Gastroesophageal sphincter (tissue), 4 donors: ENCODE data around the gene DNA2. TPM values are rescaled to one million over a fixed set of nuclear protein-coding genes. Genes with fewer than 3 reads are reported as not detected.
"Not testable (repeated sequence)": the region's sequence is repeated elsewhere in the genome, so short reads cannot be mapped to it uniquely, and the experiment has no call there.

Experiments
- ATAC-seq: fragments of 150-250 bp; one replicate; pipeline ENCODE4 v1.9.1; 2016; ENCODE audit warnings: mild to moderate bottlenecking, moderate library complexity
- H3K27ac ChIP-seq, 4 donors: fragments of 200-600 bp; sonication (generic) in 3 of 4; 1 replicate in 3 of 4; 2 replicates in 1 of 4; pipeline ENCODE4 v1.5.1; 2016 to 2019
- H3K27me3 ChIP-seq: fragments of 200-600 bp; sonication (generic); one replicate; pipeline ENCODE4 v1.5.1; 2019
- H3K36me3 ChIP-seq, 2 donors: fragments of 200-600 bp; sonication (generic); one replicate each; pipeline ENCODE4 v1.5.1; 2019; ENCODE audit warnings: control low read depth in 1 of 2
- H3K4me1 ChIP-seq, 3 donors: fragments of 200-600 bp; sonication (generic); 1 replicate in 2 of 3; 2 replicates in 1 of 3; pipeline ENCODE4 v1.5.1; 2016 to 2019; ENCODE audit warnings: control low read depth in 2 of 3
- H3K4me3 ChIP-seq, 2 donors: fragments of 200-600 bp; sonication (generic); one replicate each; pipeline ENCODE4 v1.5.1; 2019; ENCODE audit warnings: mild to moderate bottlenecking in 1 of 2, moderate library complexity in 1 of 2
- H3K9me3 ChIP-seq, 3 donors: fragments of 200-600 bp; sonication (generic); one replicate each; pipeline ENCODE4 v1.5.1; 2017 to 2019; ENCODE audit warnings: control low read depth in 2 of 3
- CTCF ChIP-seq, 4 experiments: fragments of 200-600 bp in 2 of 4; fragments of 450-650 bp in 2 of 4; sonication (generic) in 1 of 4; IDR thresholded peaks; one replicate each; pipeline ENCODE4 v1.5.1; 2017 to 2019; ENCODE audit warnings: antibody characterized with exemption in 4 of 4, mild to moderate bottlenecking in 2 of 4, moderate library complexity in 2 of 4
- EP300 ChIP-seq: sonication (generic); formaldehyde crosslinking; IDR thresholded peaks from one replicate; pipeline ENCODE4 v1.6.1; 2017; ENCODE audit warnings: antibody characterized with exemption, mild to moderate bottlenecking
- POLR2A ChIP-seq, 2 donors: fragments of 450-650 bp; IDR thresholded peaks; one replicate each; pipeline ENCODE4 v1.6.1; 2017; ENCODE audit warnings: antibody characterized with exemption in 2 of 2, mild to moderate bottlenecking in 2 of 2, moderate library complexity in 1 of 2
- POLR2AphosphoS5 ChIP-seq: sonication (generic); formaldehyde crosslinking; IDR thresholded peaks from one replicate; pipeline ENCODE4 v1.6.1; 2017; ENCODE audit warnings: antibody characterized with exemption
- whole genome bisulfite sequencing, 2 donors: methylation state at CpG; one replicate each; pipeline ENCODE4 v1.1.5; 2018; ENCODE audit warnings: low coverage in 1 of 2; 5-methylcytosine and 5-hydroxymethylcytosine counted together
- total RNA-seq, 4 donors: library from RNA; depleted of rRNA; stranded (reverse); fragments of >200 nt; gene quantifications; one replicate each; pipeline ENCODE4 v1.1.0, GENCODE V29; 2016

Gene DNA2
- total RNA-seq: 1 to 10 TPM in 3 of 4 donors, under 1 TPM in 1; 0.85 to 3.0 (median 2.1) TPM

- peak within 1 kb of the TSS in 3 of 4 donors; percentile 31 to 78 (median 31) for H3K27ac ChIP-seq
- no peaks in the 10 kb centered on the region for H3K36me3 ChIP-seq
- ATAC-seq: peak; percentile 51
- peaks cover 5 to 19% (median 5%) of the 10 kb centered on the region in 3 donors for H3K4me1 ChIP-seq
- H3K4me3 ChIP-seq: peak within 1 kb of the TSS; percentile 65 to 80
- no peak for TF ChIP-seq POLR2A (IDR thresholded peaks at IDR 0.05)
- TF ChIP-seq EP300: no peak
- H3K27me3 ChIP-seq: no peaks in the 10 kb centered on the region
- WGBS, 2 donors: 0 to 5% methylated on average over 4 to 30 of the region's 46 CpGs
- H3K9me3 ChIP-seq: no peaks in the 10 kb centered on the region
Measured at GRCh38 chr10:68471586-68472408, at the start of gene DNA2. TSS of gene DNA2 (minus strand) at chr10:68471973. CDS start at chr10:68471864, 109 bp downstream.

GRCh38 chr10:68518609-68519008 is 46.8 kb upstream of the DNA2 start:
- H3K36me3 ChIP-seq: peaks cover 0 to 81% of the 10 kb centered on the region in 2 donors
- ATAC-seq, H3K27ac ChIP-seq, H3K4me3 ChIP-seq, H3K9me3 ChIP-seq, H3K27me3 ChIP-seq, H3K4me1 ChIP-seq: not testable (repeated sequence)
- 88 to 94% methylated on average over 11 of the region's 11 CpGs for WGBS, 2 donors

GRCh38 chr10:68517188-68517587 is 45.4 kb upstream of the DNA2 start:
- no peak for ATAC-seq
- WGBS, 2 donors: 89 to 92% methylated on average over 4 to 5 of the region's 5 CpGs
- Histone ChIP-seq H3K4me1 (no peaks in the 10 kb centered on the region), H3K4me3 (no peak overlapping the region), H3K27ac (no peak overlapping the region), H3K9me3 (no peaks in the 10 kb centered on the region), H3K36me3 (peaks cover 0 to 78% of the 10 kb centered on the region in 2 donors), H3K27me3 (no peaks in the 10 kb centered on the region)
- TF ChIP-seq POLR2AphosphoS5: no peak
- TF ChIP-seq CTCF (IDR thresholded peaks at IDR 0.05): no peak
- TF ChIP-seq EP300: no peak
- no peak for TF ChIP-seq POLR2A (IDR thresholded peaks at IDR 0.05)

- no peaks in the 10 kb centered on the region for H3K9me3 ChIP-seq
- no peak for TF ChIP-seq POLR2A (IDR thresholded peaks at IDR 0.05)
- no peak for TF ChIP-seq POLR2AphosphoS5
- TF ChIP-seq EP300: no peak
- TF ChIP-seq CTCF (IDR thresholded peaks at IDR 0.05): no peak
- no peaks in the 10 kb centered on the region for H3K27me3 ChIP-seq
- H3K4me3 ChIP-seq: no peak overlapping the region
- whole genome bisulfite sequencing, 2 donors: 63 to 65% methylated on average over 4 of the region's 4 CpGs
- no peaks in the 10 kb centered on the region for H3K4me1 ChIP-seq
- H3K27ac ChIP-seq: no peak overlapping the region
- peaks cover 0 to 74% of the 10 kb centered on the region in 2 donors for H3K36me3 ChIP-seq
- ATAC-seq: no peak
Measured at GRCh38 chr10:68516766-68517165, 45.0 kb upstream of the DNA2 start.

- H3K4me1 ChIP-seq, H3K27ac ChIP-seq, H3K27me3 ChIP-seq, H3K9me3 ChIP-seq, H3K4me3 ChIP-seq, ATAC-seq: not testable (repeated sequence)
- 81% methylated on average over 2 of the region's 2 CpGs; no CpG with 5 or more reads in 1 of the 2 donors for WGBS, 2 donors
- H3K36me3 ChIP-seq: peaks cover 0 to 71% of the 10 kb centered on the region in 2 donors
Measured at GRCh38 chr10:68516216-68516615, 44.4 kb upstream of the DNA2 start.

GRCh38 chr10:68508090-68508489 is 36.3 kb upstream of the DNA2 start:
- no peak overlapping the region for H3K4me3 ChIP-seq
- TF ChIP-seq CTCF (IDR thresholded peaks at IDR 0.05): no peak
- TF ChIP-seq POLR2A (IDR thresholded peaks at IDR 0.05): no peak
- no peak for TF ChIP-seq EP300
- TF ChIP-seq POLR2AphosphoS5: no peak
- peaks cover 0 to 52% of the 10 kb centered on the region in 2 donors for H3K36me3 ChIP-seq
- no peak overlapping the region for H3K27ac ChIP-seq
- 84 to 93% methylated on average over 5 to 6 of the region's 6 CpGs for WGBS, 2 donors
- H3K4me1 ChIP-seq: no peaks in the 10 kb centered on the region
- no peak for ATAC-seq
- H3K27me3 ChIP-seq: no peaks in the 10 kb centered on the region
- no peaks in the 10 kb centered on the region for H3K9me3 ChIP-seq
